ENCODE measurements around the gene KCTD16. TPM values are rescaled to one million over a fixed set of nuclear protein-coding genes. Genes with fewer than 3 reads are reported as not detected.

KCTD16 gene
- total RNA-seq, 1 donor = 3.0 TPM

GRCh38 chr5:144284036-144284435 is 113.4 kb downstream of the KCTD16 start:
- no peak for DNase-seq (ENCODE audit: low read depth)
- no peak overlapping the region for H3K4me3 ChIP-seq (ENCODE audit: low read depth, low read length)
- TF ChIP-seq CTCF (IDR thresholded peaks at IDR 0.05; ENCODE audit: insufficient read depth, low read depth, low read length) = no peak

- TF ChIP-seq CTCF (IDR thresholded peaks at IDR 0.05; ENCODE audit: insufficient read depth, low read depth, low read length) = no peak
- H3K4me3 ChIP-seq (ENCODE audit: low read depth, low read length) = no peak overlapping the region
- DNase-seq (ENCODE audit: low read depth) = no peak
These were observed 114.3 kb downstream of the KCTD16 start for GRCh38 chr5:144284931-144285502.

GRCh38 chr5:144289277-144289676 is 118.6 kb downstream of the KCTD16 start:
- no peak for TF ChIP-seq CTCF (IDR thresholded peaks at IDR 0.05; ENCODE audit: insufficient read depth, low read depth, low read length)
- DNase-seq (ENCODE audit: low read depth) = no peak
- H3K4me3 ChIP-seq (ENCODE audit: low read depth, low read length) = no peak overlapping the region

GRCh38 chr5:144292029-144292428 is 121.4 kb downstream of the KCTD16 start:
- no peak overlapping the region for H3K4me3 ChIP-seq (ENCODE audit: low read depth, low read length)
- TF ChIP-seq CTCF (IDR thresholded peaks at IDR 0.05; ENCODE audit: insufficient read depth, low read depth, low read length) = no peak
- no peak for DNase-seq (ENCODE audit: low read depth)

- DNase-seq (ENCODE audit: low read depth) = no peak
- no peak overlapping the region for H3K4me3 ChIP-seq (ENCODE audit: low read depth, low read length)
- TF ChIP-seq CTCF (IDR thresholded peaks at IDR 0.05; ENCODE audit: insufficient read depth, low read depth, low read length) = no peak
These were observed 124.6 kb downstream of the KCTD16 start for GRCh38 chr5:144295284-144295683.

GRCh38 chr5:144297081-144297480 is 126.4 kb downstream of the KCTD16 start:
- no peak overlapping the region for H3K4me3 ChIP-seq (ENCODE audit: low read depth, low read length)
- TF ChIP-seq CTCF (IDR thresholded peaks at IDR 0.05; ENCODE audit: insufficient read depth, low read depth, low read length) = no peak
- DNase-seq (ENCODE audit: low read depth) = no peak

GRCh38 chr5:144298658-144299057 is 128.0 kb downstream of the KCTD16 start:
- no peak overlapping the region for H3K4me3 ChIP-seq (ENCODE audit: low read depth, low read length)
- TF ChIP-seq CTCF (IDR thresholded peaks at IDR 0.05; ENCODE audit: insufficient read depth, low read depth, low read length) = no peak
- no peak for DNase-seq (ENCODE audit: low read depth)
